ENCODE results near the gene PIN4. TPM values are rescaled to one million over a fixed set of nuclear protein-coding genes. Genes with fewer than 3 reads are reported as not detected.
"Not testable (repeated sequence)": the region's sequence is repeated elsewhere in the genome, so short reads cannot be mapped to it uniquely, and the experiment has no call there.

PIN4 gene
- total RNA-seq, 2 donors from 2014 or later = 3.9 to 11.8 TPM

DNA sequence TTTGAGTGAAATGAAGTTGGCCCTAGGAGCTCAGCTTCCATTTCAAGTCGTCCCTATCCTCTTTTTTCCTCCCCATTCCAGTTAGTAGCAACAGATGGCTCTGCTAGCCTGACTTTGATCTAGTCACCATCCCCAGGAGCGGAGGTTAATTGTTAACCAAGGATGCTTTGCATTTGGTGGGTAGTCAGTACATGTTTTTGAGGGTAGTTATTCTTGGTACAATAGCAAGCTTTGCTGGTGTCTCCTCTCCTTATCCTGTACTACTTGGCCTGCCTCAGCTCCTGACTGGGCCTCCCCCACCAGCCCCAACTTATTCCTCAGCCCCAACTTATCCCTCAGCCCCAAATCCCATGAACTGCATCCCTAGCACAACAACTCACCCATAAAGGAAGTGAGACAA lies 35.0 kb upstream of the PIN4 start:
- Histone ChIP-seq H3K27me3 (no peaks in the 10 kb centered on the region), H3K27ac (no peak overlapping the region), H3K4me3 (no peak overlapping the region), H3K36me3 (no peaks in the 10 kb centered on the region), H3K4me1 (no peaks in the 10 kb centered on the region), H3K9me3 (no peaks in the 10 kb centered on the region)
- DNase-seq (ENCODE audit: low spot score) = no peak
- TF ChIP-seq, protein P1, sequence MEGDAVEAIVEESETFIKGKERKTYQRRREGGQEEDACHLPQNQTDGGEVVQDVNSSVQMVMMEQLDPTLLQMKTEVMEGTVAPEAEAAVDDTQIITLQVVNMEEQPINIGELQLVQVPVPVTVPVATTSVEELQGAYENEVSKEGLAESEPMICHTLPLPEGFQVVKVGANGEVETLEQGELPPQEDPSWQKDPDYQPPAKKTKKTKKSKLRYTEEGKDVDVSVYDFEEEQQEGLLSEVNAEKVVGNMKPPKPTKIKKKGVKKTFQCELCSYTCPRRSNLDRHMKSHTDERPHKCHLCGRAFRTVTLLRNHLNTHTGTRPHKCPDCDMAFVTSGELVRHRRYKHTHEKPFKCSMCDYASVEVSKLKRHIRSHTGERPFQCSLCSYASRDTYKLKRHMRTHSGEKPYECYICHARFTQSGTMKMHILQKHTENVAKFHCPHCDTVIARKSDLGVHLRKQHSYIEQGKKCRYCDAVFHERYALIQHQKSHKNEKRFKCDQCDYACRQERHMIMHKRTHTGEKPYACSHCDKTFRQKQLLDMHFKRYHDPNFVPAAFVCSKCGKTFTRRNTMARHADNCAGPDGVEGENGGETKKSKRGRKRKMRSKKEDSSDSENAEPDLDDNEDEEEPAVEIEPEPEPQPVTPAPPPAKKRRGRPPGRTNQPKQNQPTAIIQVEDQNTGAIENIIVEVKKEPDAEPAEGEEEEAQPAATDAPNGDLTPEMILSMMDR (IDR thresholded peaks at IDR 0.05) = no peak

DNA sequence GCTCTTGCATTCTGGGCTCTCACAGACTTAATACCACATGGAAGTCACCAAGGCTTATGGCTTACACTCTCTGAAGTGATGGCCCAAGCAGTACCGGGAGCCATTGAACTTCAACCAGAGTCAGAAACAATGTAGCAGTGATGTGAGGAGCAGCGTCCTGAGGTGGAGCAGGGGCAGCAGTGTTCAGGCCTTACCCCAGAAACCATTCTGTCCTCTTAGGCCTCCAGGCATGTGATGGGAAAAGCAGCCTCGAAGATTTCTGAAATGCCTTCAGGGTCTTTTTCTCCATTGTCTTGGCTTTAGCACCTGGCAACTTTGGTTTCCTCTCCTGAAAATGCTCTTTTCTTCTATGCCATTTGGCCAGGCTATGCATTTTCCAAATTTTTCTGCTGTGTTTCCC lies 22.8 kb upstream of the PIN4 start:
- Histone ChIP-seq H3K27ac (no peak overlapping the region), H3K27me3 (no peaks in the 10 kb centered on the region), H3K4me3 (no peak overlapping the region), H3K9me3 (no peaks in the 10 kb centered on the region), H3K4me1 (no peaks in the 10 kb centered on the region), H3K36me3 (no peaks in the 10 kb centered on the region)
- TF ChIP-seq, protein P1 (IDR thresholded peaks at IDR 0.05) = no peak
- no peak for DNase-seq (ENCODE audit: low spot score)

DNA sequence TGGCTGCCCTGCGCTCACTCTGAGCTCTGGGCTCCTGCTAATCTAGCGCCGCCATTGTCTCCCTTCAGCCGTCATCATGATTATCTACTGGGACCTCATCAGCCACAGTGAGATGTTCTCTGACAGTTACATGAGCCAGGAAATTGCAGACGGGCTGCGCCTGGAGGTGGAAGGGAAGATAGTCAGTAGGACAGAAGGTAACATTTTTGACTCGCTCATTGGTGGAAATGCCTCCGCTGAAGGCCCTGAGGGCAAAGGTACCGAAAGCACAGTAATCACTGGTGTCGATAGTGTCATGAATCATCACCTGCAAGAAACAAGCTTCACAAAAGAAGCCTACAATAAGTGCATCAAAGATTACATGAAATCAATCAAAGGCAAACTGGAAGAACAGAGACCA lies 21.8 kb upstream of the PIN4 start:
- no peak overlapping the region for H3K4me3 ChIP-seq
- TF ChIP-seq, protein P1 (IDR thresholded peaks at IDR 0.05) = no peak
- no peak overlapping the region for H3K27ac ChIP-seq
- H3K27me3 ChIP-seq = no peaks in the 10 kb centered on the region
- no peak for DNase-seq (ENCODE audit: low spot score)
- no peaks in the 10 kb centered on the region for H3K4me1 ChIP-seq
- no peaks in the 10 kb centered on the region for H3K9me3 ChIP-seq
- no peaks in the 10 kb centered on the region for H3K36me3 ChIP-seq

DNA sequence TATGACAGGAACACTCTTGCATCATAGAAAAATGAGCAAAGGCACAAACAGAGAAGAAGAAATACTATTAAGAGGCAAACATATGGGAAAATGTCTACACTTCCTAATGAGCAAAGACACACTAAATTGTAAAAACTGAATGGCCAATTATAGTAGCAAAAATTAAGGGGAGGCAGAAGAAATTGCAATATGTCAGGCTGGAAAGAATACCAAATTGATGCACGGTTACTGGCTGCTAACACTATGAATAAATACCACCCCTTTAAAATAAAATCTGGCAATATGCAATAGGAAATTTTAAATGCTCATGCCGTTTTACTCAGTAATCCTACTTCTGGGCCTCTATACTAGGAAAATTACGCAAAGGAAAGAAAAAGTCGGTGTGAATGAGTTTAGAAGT lies 16.0 kb upstream of the PIN4 start:
- H3K4me1 ChIP-seq = no peaks in the 10 kb centered on the region
- H3K36me3 ChIP-seq = no peaks in the 10 kb centered on the region
- TF ChIP-seq, protein P1 (IDR thresholded peaks at IDR 0.05) = no peak

DNA sequence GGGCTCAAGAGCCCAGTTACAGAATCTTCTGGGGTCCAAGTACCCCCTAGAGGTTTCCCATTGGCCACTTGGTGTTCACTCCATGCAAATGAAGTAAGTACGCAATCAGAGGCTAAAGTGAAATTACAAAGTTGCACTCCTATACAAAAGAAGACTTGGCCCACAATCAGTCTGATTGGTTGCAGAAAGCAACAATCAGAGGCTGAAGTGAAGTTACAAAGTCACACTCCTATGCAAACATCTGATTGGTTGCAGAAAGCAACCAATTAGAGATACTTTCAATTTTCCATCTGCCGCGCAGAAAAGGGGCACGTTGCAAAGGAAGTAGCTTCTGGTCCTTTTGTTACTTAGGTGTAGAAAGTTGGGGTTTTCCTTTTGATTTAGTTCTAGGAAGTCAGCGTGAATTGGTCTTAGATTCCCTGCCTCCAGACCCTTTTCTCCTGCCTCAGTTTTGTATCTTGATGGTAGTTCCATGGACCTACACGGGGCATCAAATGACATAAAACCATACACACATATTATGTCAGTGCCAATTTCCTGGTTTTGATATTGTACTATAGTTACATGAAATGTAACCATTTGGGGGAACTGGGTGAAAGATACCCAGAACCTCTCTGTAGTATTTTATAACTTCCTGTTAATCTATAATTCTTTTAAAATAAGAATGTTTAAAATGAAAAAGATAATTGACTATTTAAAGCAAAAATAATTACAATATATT lies 12.4 kb upstream of the PIN4 start:
- TF ChIP-seq, protein P1 (IDR thresholded peaks at IDR 0.05) = no peak
- DNase-seq (ENCODE audit: low spot score) = no peak
- Histone ChIP-seq H3K27me3 (no peaks in the 10 kb centered on the region), H3K9me3 (no peaks in the 10 kb centered on the region), H3K4me3 (peak overlapping the region in 1 of 2 donors; percentile 5), H3K4me1 (no peaks in the 10 kb centered on the region), H3K36me3 (no peaks in the 10 kb centered on the region), H3K27ac (no peak overlapping the region)

More for the DNA sequence above, 16.0 kb upstream of the PIN4 start:
- no peaks in the 10 kb centered on the region for H3K9me3 ChIP-seq
- no peak for DNase-seq (ENCODE audit: low spot score)
- no peaks in the 10 kb centered on the region for H3K27me3 ChIP-seq
- H3K27ac ChIP-seq = no peak overlapping the region
- no peak overlapping the region for H3K4me3 ChIP-seq

DNA sequence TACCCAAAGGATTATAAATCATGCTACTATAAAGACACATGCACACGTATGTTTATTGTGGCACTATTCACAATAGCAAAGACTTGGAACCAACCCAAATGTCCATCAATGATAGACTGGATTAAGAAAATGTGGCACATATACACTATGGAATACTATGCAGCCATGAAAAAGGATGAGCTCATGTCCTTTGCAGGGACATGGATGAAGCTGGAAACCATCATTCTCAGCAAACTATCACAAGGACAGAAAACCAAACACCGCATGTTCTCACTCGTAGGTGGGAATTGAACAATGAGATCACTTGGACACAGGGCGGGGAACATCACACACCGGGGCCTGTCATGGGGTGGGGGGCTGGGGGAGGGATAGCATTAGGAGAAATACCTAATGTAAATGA lies 5.3 kb upstream of the PIN4 start:
- not testable (repeated sequence) for H3K4me1 ChIP-seq; H3K27me3 ChIP-seq; DNase-seq (ENCODE audit: low spot score); H3K36me3 ChIP-seq; H3K27ac ChIP-seq; H3K9me3 ChIP-seq; H3K4me3 ChIP-seq

Data from right atrium auricular region (tissue), 2 donors.